MM.1S (cell line): ENCODE results near the gene CMTM3.

Experiments used
- DNase-seq: peaks from one replicate; pipeline ENCODE4 v3.0.0-alpha.2; 2015
- H2AFZ ChIP-seq: fragments of 300-600 bp; sonication (generic); 2 replicates; pipeline ENCODE4 v1.6.0; 2016; ENCODE audit warnings: antibody characterized with exemption, low read length
- H3F3A ChIP-seq: fragments of 300-600 bp; sonication (generic); 2 replicates; pipeline ENCODE4 v1.6.1; 2016; ENCODE audit warnings: mild to moderate bottlenecking, antibody characterized with exemption, low read length, moderate library complexity, mixed read lengths; ENCODE audit not compliant: insufficient read depth
- H3K27ac ChIP-seq: fragments of 300-600 bp; sonication (generic); 2 replicates; pipeline ENCODE4 v1.5.1; 2016; ENCODE audit warnings: mild to moderate bottlenecking, low read length
- H3K27me3 ChIP-seq: fragments of 300-600 bp; sonication (generic); replicated peaks from 2 replicates; pipeline ENCODE4 v1.6.0; 2016; ENCODE audit warnings: low read length; ENCODE audit not compliant: insufficient read depth
- H3K36me3 ChIP-seq: fragments of 300-600 bp; sonication (generic); replicated peaks from 2 replicates; pipeline ENCODE4 v1.6.1; 2016; ENCODE audit warnings: mild to moderate bottlenecking, low read length, mixed read lengths; ENCODE audit not compliant: insufficient read depth
- H3K4me1 ChIP-seq: fragments of 300-600 bp; sonication (generic); 2 replicates; pipeline ENCODE4 v1.6.1; 2016; ENCODE audit warnings: low read length, mixed read lengths
- H3K4me2 ChIP-seq: fragments of 300-600 bp; sonication (generic); 2 replicates; pipeline ENCODE4 v1.6.0; 2016; ENCODE audit warnings: low read depth, low read length
- H3K4me3 ChIP-seq: fragments of 300-600 bp; sonication (generic); 2 replicates; pipeline ENCODE4 v1.5.1; 2016; ENCODE audit warnings: low read length, mixed read lengths
- H3K79me2 ChIP-seq: fragments of 300-600 bp; sonication (generic); 2 replicates; pipeline ENCODE4 v1.6.1; 2016; ENCODE audit warnings: mixed run types, low read length, mixed read lengths
- H3K9ac ChIP-seq: fragments of 300-600 bp; sonication (generic); 2 replicates; pipeline ENCODE4 v1.6.1; 2016; ENCODE audit warnings: low read length, mixed read lengths
- H3K9me2 ChIP-seq: fragments of 300-600 bp; sonication (generic); replicated peaks from 2 replicates; pipeline ENCODE4 v1.6.1; 2016; ENCODE audit warnings: mild to moderate bottlenecking, low read length, mixed read lengths; ENCODE audit not compliant: insufficient read depth
- H3K9me3 ChIP-seq: fragments of 300-600 bp; sonication (generic); replicated peaks from 2 replicates; pipeline ENCODE4 v1.6.1; 2016; ENCODE audit warnings: mild to moderate bottlenecking, low read length, mixed read lengths; ENCODE audit not compliant: insufficient read depth
- H4K20me1 ChIP-seq: fragments of 300-600 bp; sonication (generic); 2 replicates; pipeline ENCODE4 v1.6.1; 2016; ENCODE audit warnings: mild to moderate bottlenecking, low read length, moderate library complexity, mixed read lengths; ENCODE audit not compliant: insufficient read depth
- EZH2phosphoT487 ChIP-seq: fragments of 300-600 bp; sonication (generic); IDR thresholded peaks from 2 replicates; pipeline ENCODE4 v1.6.1; 2018; ENCODE audit warnings: antibody characterized with exemption, low read length
- TF ChIP-seq, protein P1 (sequence below): fragments of 300-600 bp; sonication (generic); IDR thresholded peaks from 2 replicates; pipeline ENCODE4 v1.5.1; 2016; ENCODE audit warnings: antibody characterized with exemption, low read length, mixed read lengths

Gene CMTM3

DNA sequence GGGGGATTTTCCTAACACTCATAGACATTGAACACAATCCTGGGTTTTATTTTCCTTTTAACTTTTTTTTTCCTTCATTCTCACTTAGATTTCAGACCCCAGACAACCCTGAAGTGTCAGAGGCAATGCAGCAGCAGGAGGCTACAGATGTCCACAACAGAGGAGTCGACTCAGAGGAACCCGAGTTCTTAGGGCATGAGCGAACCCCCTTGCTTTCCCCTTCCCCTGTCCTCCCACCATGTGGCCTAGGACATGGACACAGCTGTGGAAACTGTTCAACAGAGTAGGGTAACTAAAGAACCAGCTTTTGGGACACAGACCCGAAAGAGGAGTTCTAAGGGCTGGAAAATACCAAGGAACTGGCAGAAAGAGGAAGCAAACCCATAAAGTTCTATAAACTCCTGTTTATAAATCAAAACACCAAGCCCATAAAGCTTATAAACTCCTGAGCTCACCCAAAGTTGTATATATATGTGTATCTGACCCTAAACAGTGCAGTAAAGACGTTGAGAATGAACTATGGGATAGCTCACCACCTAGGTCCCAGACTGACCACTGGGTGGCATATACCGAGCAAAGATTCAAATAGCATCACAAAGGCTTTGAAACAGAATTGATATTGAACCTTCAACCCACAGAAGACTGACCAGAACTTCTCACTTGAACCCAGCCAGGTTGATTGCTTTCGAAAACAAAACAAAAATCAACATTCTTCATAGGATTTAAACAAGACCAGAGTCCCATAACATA lies 58.1 kb downstream of the CMTM3 start:
- no peaks in the 10 kb centered on the region for H3K9me2 ChIP-seq
- H3F3A ChIP-seq: no peaks in the 10 kb centered on the region
- no peaks in the 10 kb centered on the region for H3K27me3 ChIP-seq
- H3K4me2 ChIP-seq: no peak overlapping the region
- H3K4me3 ChIP-seq: no peak overlapping the region
- no peaks in the 10 kb centered on the region for H3K36me3 ChIP-seq
- no peaks in the 10 kb centered on the region for H3K9me3 ChIP-seq
- peaks cover 10% of the 10 kb centered on the region for H3K79me2 ChIP-seq
- H2AFZ ChIP-seq: no peak overlapping the region
- peak; percentile 10 for DNase-seq
- H3K27ac ChIP-seq: no peak overlapping the region
- H4K20me1 ChIP-seq: no peaks in the 10 kb centered on the region
- no peaks in the 10 kb centered on the region for H3K4me1 ChIP-seq
- TF ChIP-seq, protein P1, sequence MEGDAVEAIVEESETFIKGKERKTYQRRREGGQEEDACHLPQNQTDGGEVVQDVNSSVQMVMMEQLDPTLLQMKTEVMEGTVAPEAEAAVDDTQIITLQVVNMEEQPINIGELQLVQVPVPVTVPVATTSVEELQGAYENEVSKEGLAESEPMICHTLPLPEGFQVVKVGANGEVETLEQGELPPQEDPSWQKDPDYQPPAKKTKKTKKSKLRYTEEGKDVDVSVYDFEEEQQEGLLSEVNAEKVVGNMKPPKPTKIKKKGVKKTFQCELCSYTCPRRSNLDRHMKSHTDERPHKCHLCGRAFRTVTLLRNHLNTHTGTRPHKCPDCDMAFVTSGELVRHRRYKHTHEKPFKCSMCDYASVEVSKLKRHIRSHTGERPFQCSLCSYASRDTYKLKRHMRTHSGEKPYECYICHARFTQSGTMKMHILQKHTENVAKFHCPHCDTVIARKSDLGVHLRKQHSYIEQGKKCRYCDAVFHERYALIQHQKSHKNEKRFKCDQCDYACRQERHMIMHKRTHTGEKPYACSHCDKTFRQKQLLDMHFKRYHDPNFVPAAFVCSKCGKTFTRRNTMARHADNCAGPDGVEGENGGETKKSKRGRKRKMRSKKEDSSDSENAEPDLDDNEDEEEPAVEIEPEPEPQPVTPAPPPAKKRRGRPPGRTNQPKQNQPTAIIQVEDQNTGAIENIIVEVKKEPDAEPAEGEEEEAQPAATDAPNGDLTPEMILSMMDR: peak; percentile 22; the same call in 1 of the 2 replicates
- no peak for TF ChIP-seq EZH2phosphoT487
- no peak overlapping the region for H3K9ac ChIP-seq
